NCI-H2171 treated with DMSO at 0.1 percent for 48 hours (cell line): Measurements from ENCODE around the gene RNU4-1.

Experiments used
- DNase-seq: peaks from one replicate; lab custom pipeline; 2025; lab: John Stamatoyannopoulos, UW

RNU4-1 gene

DNA sequence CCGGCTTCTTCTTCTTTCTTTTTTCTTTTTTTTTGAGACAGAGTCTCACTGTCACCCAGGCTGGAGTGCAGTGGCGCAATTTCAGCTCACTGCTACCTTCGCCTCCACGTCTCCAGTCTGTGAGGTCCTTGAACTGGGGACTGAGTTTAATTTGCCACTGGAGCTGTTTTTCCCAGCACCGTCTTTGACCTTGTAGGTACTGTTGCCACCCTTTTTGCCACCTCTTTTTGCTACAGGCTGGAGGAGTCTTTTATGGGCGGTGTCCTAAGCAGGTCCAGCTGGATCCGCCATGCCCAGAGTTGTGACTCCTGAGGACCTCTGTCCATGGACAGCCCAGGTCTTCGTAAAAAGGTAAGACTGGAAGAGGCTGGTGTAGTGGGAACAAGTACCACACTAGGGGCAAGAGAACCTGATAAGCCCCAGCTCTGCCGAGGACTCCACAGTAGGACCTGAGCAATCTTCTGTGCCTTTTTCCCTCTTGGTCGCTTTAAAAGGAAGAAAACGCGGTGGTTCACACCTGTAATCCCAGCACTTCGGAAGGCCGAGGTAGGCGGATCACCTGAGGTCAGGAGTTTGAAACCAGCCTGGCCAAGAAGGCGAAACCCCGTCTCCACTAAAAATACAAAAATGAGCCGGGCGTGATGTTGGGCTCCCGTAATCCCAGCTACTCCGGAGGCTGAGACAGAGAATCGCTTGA lies 2.3 kb downstream of the RNU4-1 start:
- peak; percentile 82 for DNase-seq

DNA sequence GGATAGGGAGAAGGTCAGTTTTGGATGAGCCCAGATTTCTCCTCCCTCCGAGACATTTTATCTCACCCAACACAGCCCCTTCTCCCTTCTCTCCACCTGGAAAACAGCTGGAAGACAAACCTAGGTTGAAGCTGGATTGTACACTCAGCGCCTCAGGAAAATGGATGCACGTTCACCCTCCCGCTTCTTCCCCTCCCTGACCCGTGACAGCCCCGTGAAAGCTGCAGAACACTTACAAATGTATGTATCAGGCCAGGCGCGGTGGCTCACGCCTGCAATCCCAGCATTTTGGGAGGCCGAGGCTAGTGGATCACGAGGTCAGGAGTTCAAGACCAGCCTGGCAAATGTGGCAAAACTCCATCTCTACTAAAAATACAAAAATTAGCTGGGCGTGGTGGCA lies 5.5 kb downstream of the RNU4-1 start:
- no peak for DNase-seq

DNA sequence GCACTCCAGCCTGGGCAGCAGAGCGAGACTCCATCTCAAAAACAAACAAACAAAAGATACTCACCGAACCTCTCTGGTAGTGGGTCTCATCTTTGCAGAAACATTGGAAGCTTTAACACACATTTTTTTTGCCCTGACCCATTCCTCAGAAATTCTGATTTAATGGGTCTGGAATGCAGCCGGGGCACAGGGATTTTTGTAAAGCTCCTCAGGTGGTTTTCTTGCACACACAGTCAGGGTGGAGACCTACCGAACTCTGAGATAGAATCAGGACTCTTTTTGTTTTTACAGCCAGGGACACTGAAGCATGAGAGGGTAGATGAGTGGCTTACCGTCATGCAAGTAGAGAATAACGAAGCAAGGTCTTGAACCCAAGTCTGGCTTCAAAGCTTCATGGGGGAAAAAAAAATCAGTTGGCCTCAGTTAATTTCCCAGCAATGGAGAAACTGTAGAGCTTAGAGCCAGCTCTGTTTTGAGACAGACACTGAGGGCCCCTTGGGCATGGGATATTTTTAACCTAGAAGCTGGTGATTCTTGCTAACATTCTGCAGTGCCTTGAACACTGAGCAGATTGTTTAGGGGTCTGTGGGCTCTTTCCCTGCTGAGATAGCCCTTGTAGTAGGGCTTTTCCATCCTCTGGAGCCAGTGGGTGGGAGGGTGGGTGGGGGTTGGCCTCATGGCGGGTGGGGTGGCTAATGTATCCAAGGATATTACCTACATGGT lies 6.1 kb downstream of the RNU4-1 start:
- DNase-seq, result no peak

DNA sequence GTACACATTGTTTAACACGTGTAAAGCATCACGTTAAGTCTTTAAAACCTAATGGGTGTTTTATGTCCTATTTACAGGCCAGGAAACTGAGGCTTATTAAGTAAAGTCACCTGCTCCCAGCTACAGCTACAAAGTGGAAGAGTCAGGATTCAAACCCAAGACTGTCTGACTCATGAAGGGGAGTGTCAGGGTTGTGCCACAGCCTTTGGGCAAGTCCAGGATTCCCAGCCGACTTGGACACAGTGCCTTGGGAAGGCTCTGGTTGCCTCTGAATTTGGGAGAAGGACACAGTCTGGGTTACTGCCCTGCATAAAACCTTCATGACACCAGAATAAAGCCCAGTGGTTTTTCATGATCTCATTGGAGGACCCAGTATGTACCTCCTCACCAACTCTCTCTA lies 8.7 kb downstream of the RNU4-1 start:
- DNase-seq, result no peak

DNA sequence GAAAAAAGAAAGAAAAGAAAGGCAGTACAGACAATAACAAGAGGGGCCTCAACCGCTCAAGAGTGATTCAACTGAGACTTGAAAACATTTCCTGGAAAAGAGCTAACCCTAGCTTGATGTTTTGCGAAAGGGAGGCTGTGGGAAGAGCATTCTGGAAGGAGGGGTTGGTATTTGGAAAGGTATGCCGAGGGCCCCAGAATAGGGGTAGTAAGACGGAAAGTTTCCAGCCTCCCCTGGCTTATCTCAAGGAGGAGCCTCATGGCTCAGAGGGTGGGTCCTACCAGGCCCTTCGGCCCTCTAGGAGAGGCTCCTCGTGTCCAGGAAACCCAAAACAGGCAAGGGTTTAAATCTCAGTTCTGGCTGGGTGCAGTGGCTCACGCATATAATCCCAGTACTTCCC lies 9.7 kb downstream of the RNU4-1 start:
- DNase-seq, result no peak

DNA sequence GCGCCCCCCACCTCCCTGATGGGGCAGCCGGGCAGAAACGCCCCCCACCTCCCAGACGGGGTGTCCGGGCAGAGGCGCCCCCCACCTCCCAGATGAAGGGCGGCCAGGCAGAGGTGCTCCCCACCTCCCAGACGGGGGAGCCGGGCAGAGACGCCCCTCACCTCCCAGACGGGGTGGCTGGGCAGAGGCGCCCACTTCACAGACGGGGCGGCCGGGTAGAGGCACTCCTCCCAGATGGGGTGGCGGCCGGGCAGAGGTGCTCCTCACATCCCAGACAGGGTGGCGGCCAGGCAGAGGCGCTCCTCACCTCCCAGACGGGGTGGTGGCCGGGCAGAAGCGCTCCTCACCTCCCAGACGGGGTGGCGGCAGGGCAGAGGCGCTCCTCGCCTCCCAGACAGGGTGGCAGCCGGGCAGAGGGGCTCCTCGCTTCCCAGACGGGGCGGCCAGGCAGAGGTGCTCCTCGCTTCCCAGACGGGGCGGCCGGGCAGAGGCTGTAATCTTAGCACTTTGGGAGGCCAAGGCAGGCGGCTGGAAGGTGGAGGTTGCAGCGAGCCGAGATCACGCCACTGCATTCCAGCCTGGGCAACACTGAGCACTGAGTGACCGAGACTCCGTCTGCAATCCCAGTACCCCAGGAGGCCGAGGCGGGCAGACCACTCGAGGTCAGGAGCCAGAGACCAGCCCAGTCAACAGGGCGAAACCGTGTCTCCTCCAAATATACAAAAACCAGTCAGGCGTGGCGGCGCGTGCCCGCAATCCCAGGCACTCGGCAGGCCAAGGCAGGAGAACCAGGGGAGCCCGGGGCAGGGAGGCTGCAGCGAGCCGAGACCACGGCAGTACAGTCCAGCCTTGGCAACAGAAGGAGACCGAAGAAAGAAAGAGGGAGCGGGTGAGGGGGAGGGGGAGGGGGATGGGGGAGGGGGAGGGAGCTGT lies 14.6 kb downstream of the RNU4-1 start:
- no peak for DNase-seq

DNA sequence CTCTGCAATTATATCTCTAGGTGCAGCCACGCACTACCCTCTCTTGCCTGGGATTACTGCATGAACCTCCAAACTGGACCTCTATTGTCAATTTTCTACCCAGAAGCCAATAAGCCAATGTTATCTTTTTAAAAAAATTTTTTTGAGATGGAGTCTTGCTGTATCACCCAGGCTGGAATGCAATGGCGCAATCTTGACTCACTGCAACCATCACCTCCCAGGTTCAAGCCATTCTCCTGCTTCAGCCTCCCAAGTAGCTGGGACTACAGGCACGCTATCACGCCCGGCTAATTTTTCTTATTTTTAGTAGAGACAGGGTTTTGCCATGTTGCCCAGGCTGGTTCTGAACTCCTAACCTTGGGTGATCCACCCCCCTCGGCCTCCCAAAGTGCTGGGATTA lies 16.3 kb downstream of the RNU4-1 start:
- no peak for DNase-seq

DNA sequence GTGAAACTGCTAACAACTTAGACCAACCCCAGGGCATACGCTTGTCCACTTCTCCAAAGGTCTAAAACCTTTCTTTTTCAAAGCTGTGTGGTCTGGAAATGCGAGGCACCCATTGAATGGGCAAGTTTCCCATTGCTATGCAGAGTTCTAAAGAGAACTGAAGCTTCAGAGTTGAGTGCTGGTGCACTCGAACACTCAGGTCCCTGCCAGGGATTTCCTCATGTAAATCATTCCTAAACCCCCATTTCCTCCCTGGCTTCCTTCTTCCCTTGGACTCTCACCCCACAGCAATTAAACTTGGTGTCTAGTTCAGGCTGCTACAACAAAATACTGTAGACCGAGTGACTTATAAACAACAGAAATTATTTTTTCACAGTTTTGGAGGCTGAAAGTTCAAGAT lies 25.3 kb downstream of the RNU4-1 start:
- no peak for DNase-seq

DNA sequence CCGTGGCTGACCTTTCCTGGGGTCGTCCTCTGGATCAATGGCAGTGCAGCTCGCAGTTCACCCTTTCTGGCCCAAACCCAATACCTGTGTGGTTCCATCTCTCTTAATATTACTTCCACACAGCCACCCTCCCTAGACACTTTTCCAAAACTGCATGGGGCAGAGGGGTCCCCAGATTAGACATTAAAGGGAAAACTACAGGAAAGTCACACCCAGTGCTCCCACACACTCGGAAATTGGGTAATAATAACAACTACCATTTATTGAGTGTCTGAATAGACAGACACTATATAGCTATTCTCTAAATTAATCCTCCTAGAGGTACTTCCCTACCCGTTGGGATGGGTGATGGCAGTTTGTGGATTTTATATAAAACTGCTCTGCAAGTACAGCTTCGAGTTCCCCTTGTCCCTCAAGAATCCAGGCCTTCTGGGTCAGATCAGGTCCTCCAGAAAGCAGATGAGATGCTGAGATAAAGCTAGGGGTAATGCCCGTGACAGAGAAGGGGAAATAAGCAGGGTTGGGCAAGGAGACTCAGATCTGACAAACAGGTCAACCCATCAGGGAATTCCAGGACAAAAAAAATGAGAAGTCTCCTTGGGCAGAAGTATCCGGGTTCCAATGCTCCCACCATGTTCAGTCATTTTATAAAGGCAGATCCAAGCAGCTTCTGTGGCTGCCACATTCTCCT lies 26.7 kb downstream of the RNU4-1 start:
- DNase-seq, result no peak

DNA sequence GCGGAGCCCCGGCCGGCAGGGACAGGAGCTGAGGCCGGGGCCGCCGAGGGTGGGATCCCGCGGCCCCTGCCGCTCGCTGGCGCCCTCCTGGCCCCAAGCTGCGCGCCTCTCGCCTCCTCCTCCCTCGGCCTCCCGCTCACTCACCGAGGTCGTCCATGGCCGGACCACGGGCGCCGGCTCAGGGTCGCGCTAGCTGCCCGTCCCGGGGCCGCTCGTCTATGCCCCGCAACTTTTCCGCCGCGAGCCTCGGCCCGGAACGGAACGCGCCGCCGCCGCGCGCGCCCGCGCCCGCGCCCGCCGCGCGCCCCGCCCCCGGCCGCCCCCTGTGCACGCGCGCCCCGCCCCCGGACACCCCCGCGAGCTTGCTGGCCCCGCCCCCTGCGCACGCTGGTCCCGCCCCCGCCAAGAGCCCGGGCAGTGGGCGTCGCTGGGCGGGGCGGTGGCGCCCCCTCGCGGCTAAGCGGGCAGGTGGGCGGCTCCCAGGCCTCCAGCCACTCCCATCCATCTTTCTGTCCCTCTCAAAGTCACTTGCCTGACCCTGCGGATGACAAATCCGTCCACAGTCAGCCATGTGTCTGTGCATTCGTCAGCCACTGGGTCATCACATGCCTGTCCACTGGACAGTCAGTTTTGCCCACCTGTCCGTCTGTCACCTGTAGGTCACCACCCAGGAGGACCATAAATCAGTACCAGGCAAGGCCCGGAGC lies 27.4 kb downstream of the RNU4-1 start, which contains the start of gene PXN:
PXN (minus strand) TSS at position 258 of the 707 bp plus-strand sequence; CDS start at position 157, 101 bp downstream.
- DNase-seq, result peak; percentile 64

DNA sequence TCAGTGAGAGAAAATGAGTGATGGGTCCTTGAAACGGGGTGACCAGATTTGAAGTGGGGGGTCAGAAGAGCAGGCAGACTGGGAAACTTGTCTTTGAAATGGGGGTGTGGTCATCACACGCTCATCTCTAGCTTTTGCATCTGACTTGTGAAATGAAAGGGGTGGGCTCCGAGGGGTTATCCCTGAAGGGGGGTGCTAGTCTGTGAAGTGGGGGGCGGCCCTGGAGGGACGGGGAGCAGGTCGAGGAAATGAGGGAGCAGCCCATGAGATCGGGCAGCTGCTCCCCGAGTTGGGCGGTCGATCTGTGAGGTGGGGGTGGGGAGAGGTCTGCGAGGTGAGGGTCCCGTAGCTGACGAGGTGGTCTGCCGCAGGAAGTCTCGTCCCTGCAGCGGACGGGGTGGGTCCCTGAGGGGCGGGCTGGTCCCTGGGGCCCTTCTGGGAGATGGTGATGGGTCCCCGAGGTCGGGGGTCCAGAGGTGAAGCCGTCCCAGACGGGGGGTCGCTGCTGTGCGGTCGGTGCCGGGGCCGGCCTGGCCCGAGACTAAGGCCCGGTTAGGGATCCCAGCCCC lies 28.0 kb downstream of the RNU4-1 start:
- DNase-seq, result no peak

DNA sequence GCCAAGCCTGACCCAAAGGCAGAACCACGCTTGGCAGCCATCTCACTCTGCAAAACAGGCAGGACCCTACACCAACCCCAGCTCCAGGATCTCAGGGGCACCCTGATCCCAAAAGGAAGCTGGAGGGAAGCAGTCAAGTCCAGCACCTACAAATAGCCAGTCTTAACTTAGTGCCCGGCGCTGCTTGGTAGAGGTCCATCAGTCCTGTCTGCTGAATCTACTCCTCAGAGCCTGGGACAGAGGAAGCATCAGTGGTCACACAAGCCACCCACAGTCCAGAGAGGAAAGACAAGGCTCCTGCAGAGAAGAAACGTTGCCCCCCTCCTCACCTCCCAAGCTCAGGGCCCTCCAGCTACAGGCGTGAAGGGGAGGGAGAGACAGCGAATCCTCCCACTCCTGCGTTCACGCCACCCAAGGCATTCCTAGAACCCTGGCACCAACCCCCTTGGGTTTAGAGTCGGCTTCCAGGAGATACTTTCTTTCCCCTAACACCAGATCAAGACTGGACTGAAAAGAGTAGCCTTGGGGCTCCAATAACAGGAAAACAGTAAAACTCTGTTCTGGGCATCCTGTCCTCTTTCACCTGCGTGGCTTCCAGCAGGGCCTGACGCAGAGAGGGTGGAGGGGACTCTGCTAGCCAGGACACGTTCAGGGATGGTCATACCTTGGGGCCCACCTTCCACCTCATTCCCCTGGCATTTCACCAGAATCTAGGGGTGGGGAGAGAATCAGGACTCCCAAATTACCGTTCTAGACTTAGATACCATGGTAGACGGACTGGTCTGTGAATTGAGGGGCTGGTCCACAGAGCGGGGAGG lies 28.7 kb downstream of the RNU4-1 start:
- no peak for DNase-seq

DNA sequence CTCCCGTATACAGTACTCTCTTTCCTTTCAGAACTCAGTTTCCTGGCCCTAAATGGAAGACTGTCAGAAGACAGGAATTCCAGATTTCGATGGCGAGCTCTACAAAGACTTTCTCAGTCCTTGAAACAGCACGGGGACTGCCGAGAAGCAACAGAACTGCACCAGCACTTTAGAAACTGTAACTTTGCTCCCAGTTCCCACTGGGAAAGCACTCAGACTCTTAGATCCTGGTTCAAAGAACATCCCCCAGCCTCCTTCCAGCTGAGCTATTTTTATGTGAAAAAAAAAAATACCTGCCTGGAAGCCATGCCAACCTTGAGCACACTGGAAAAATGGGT lies 29.3 kb downstream of the RNU4-1 start:
- no peak for DNase-seq

DNA sequence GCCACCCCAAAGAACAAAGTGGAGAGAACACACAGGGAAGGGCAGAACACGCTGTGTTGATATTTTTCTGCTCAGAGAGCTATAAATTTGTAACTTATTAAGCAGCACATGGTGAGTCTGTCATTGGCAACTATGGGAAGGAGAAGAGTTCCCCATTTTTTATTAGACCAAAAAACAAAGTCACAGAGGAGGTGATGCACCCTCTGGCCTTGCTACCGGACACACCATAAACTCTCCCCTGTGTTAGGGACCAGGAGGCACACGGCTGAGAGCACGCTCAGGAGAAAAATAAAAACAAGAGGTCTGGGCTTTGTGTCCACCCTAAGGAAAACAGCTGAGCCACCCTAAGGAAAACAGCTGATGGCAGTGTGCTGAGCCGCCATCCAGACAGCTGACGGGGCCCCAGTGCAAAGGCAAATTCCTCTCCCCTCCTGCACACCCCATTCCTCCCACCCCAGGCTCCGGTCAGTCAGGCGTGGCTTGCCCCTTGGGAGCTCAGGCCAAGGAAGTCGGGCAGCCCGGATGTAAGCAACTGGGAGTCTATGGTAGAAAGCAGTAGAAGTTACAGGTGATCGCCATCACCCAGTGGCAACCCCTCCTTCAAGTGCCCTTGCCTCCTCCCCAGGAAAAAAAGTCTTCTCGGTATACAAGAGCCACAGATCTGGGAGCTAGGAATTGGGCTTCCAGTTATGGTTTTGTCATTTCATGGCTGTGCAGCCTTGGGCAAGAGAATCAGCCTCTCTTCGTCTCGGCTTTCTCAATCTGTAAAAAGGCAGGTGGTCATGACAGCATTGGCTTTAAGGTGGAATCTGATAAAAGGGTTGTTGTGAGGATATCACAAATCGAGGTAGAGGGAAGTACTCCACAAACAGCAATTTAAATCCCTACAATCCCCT lies 29.9 kb downstream of the RNU4-1 start:
- DNase-seq, result no peak

DNA sequence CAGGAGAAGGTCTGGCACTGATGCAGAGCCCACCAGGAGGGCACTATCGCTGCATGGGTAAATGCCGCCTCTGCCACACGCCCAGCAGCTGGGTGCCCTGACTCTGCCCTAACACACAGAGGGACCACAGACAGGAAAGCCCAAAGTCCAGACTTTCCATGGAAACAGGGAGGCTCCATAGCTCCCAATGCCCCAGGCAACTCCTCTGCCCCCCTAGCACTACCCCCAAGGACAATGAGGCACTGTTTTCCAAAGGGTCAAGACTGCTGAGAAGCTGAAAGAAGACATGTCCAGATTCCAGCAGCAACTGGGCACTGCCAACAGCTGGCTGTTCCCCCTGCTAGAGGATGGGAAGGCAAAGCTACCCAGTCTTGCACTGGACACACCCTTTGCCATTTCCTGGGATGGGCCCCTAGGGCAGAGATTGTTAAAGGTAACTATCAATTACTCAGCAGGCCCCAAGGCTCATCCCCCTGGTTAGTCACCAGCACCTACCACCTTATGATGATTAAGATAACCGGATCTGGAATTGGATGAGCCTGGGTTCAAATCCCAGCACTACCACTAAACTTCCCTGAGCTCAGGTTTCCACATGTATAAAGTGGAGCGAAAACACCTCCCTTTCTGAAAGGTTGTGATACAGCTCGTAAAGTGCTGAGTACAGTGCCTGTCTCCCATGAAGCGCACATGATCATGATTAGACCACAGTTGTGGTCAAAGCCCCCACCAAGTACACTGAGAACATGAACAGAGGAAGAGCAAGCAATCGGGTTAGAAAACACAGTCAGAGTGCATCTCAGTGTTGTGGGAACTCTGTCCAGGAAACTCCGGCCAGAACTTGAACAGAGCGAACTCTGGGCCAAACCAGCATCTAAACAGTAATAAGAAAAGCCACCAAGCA lies 30.8 kb downstream of the RNU4-1 start:
- DNase-seq, result no peak

DNA sequence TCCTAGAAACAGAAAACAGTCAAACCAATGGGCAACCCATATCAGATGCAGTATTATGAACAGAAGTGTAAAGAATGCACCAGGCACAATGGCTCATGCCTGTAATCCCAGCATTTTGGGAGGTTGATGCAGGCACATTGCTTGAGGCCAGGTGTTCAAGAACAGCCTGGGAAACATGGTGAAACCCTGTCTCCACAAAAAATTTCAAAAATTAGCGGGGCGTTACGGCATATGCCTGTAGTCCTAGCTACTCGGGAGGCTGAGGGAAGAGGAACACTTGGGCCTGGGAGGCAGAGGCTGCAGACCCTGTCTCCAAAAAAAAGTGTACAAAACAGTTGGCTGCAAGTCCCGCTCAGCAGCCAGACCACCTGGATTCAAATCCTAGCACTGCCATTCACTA lies 32.4 kb downstream of the RNU4-1 start:
- no peak for DNase-seq

DNA sequence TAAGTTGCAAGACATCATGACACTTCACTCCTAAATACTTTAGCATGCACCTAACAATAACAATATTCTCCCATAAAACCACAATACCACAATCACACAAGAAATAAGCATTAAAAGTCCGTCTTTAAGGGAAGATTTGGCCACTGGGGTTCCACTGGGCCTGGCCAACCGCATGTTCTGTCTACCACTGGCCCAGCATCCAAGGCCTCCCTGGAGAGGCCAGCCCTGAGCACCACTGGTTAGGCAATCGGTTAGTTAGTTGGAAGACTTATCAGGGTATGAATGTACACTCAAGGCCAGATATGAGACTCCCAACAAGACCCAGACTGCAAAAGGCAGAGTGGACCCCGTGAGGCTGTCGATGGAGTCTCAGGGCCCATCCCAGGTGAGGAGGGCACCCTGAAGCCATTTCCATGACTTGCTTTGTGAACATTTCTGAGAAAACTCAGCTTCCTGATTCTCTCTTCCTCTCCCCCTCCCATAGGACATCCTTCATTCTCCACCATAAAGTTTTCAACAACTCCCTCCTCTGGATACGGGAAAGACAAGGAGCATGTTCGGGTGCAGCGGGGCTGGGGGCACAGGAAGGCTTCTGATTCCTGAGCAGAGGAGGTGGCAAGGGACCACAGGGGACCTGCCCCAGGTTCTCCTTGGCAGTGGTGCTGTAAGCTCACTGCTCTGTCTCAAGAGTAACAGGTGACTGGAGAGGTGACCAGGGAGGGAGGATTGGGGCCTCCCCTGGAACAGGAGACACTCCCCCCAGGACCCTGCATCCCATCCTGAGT lies 33.4 kb downstream of the RNU4-1 start:
- DNase-seq, result no peak
